Choroid plexus epithelial cell (primary cell): ENCODE results near the gene MTSS2.

Source experiments
- DNase-seq: peaks from one replicate; pipeline ENCODE4 v3.0.0-alpha.2; 2010; ENCODE audit warnings: low read depth
- H3K4me3 ChIP-seq: 2 replicates; pipeline ENCODE4 v1.5.1; 2011; ENCODE audit warnings: low read depth, mild to moderate bottlenecking, control low read depth, low read length, moderate library complexity
- CTCF ChIP-seq: conservative IDR thresholded peaks from 2 replicates; pipeline ENCODE4 v1.5.1; 2011; ENCODE audit warnings: low read depth, mild to moderate bottlenecking, control low read depth, inconsistent platforms, low read length, moderate library complexity

MTSS2 gene

GRCh38 chr16:70665113-70665694, 20.6 kb downstream of the MTSS2 start:
- no peak overlapping the region for H3K4me3 ChIP-seq
- TF ChIP-seq CTCF = no peak
- DNase-seq = no peak

GRCh38 chr16:70664325-70665112, 21.3 kb downstream of the MTSS2 start:
- TF ChIP-seq CTCF = no peak
- no peak overlapping the region for H3K4me3 ChIP-seq
- DNase-seq = no peak

- DNase-seq = no peak
- no peak overlapping the region for H3K4me3 ChIP-seq
- TF ChIP-seq CTCF = no peak
Observed at GRCh38 chr16:70663524-70664324, 22.1 kb downstream of the MTSS2 start.

- TF ChIP-seq CTCF = no peak
- DNase-seq = no peak
- H3K4me3 ChIP-seq = no peak overlapping the region
Observed at GRCh38 chr16:70662991-70663523, 22.8 kb downstream of the MTSS2 start.

- DNase-seq = peak; percentile 48
- H3K4me3 ChIP-seq = no peak overlapping the region
- no peak for TF ChIP-seq CTCF
Observed at GRCh38 chr16:70661918-70662641, 23.8 kb downstream of the MTSS2 start.

- no peak for TF ChIP-seq CTCF
- H3K4me3 ChIP-seq = no peak overlapping the region
- no peak for DNase-seq
Observed at GRCh38 chr16:70661534-70661917, 24.3 kb downstream of the MTSS2 start.
